GM04504 (cell line): ENCODE measurements around the gene PGAM1.
"Not testable (repeated sequence)": the region's sequence is repeated elsewhere in the genome, so short reads cannot be mapped to it uniquely, and the experiment has no call there.

Experiments
- DNase-seq: peaks from one replicate; pipeline ENCODE4 v3.0.0-alpha.2; 2012; ENCODE audit warnings: low read depth

The PGAM1 gene

GRCh38 chr10:97459111-97459510 is 33.1 kb downstream of the PGAM1 start:
- no peak for DNase-seq

DNA sequence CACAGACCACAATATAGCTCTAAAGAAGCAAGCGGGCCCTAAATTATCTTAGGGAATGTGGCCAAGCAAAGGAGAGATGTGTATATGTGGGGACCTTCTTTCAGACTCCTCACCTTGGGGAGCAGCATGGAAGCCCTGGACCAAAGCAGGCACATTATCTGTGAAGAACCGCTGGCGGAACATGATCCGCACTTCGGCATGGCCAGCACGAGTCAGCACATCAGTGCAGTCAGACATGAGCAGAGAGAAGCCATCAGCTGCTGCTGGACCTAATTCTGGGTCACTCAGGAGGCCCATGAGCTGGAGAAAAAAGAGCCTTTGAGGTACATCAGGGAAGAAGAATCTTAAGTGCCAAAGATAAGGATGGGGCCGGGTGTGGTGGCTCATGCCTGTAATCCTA is 33.9 kb downstream of the PGAM1 start:
- no peak for DNase-seq

DNA sequence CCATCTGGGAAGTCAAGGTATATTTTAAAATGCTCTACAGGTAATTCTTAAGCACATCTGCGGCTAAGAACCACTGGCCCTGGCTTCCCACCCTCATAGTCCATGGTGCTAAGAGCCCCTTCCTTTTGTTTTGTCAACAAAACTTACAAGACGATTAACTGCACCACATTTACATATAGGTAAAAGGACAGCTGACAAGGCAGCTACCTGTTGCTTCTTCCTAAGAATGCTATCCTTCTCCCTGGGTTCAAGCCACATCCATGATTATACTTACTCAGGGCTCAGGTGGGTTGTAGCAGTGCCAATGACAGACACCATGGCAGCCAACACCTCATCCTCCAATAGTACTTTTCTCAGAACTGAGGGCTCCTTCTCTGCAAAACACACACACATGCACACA is 36.3 kb downstream of the PGAM1 start:
- no peak for DNase-seq

- peak; percentile 73 for DNase-seq
Observed at GRCh38 chr10:97463363-97464132, 37.6 kb downstream of the PGAM1 start.

- DNase-seq, result no peak
Observed at GRCh38 chr10:97464226-97464625, 38.2 kb downstream of the PGAM1 start.

GRCh38 chr10:97465982-97466381 is 40.0 kb downstream of the PGAM1 start:
- DNase-seq, result no peak

GRCh38 chr10:97466755-97467154 is 40.8 kb downstream of the PGAM1 start:
- DNase-seq, result no peak

DNA sequence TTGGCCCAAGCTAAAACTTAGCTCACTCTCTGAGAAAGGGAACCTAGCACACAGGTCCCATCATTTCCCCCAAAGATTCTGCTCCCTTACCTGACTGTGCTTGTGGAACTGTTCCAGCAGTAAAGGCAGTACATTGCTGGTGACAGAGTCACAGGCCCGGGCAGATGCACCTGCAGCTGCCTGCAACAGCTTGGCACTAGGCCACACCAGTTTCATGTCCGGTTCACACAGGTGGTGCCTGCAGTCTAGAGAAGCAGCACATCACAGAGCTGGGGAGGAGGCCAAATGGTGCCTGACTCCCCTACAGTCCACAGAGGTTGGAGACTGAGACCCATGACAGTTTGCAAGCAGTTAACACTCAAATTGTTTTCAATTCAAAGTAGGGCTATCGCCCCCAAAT is 42.2 kb downstream of the PGAM1 start:
- no peak for DNase-seq

DNA sequence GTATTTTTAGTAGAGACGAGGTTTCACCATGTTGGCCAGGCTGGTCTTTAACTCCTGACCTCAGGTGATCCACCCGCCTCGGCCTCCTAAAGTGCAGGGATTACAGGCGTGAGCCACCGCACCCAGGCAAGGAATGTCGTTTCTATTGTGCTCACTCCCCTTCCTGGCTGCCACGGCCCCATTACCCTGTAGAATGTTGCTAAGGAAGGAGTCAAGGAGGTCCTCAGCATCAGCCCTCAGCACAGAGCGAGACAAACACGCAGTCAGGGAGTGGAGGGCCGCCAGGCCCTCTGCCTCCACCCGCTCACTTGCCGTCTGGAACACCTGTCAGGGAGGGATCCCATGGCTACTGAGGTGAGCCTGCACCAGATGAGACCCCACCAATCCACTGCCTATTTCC is 42.8 kb downstream of the PGAM1 start:
- DNase-seq, result not testable (repeated sequence)

- no peak for DNase-seq
Observed at GRCh38 chr10:97474918-97475317, 48.9 kb downstream of the PGAM1 start.

- DNase-seq, result peak; percentile 56
Observed at GRCh38 chr10:97475936-97476594, 50.1 kb downstream of the PGAM1 start.

DNA sequence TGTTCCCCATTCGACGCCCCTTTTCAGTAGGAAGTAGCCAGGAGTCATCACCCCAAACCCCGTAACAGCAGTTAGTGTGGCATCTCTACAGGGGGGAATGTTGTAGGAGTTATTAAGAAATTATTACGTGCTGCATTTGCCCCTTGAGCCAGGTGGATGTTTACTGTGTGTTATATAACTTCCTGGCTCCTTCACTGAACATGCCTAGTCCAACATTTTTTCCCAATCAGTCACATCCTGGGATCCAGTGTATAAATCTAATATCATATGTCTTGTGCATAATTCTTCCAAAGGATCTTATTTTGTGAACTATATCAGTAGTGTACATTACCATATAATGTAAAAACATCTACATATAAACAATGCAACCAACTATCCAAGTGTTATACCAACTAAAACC is 53.4 kb downstream of the PGAM1 start:
- not testable (repeated sequence) for DNase-seq

- DNase-seq, result no peak
Observed at GRCh38 chr10:97479939-97480338, 53.9 kb downstream of the PGAM1 start.

- DNase-seq, result no peak
Observed at GRCh38 chr10:97481071-97481470, 55.1 kb downstream of the PGAM1 start.

DNA sequence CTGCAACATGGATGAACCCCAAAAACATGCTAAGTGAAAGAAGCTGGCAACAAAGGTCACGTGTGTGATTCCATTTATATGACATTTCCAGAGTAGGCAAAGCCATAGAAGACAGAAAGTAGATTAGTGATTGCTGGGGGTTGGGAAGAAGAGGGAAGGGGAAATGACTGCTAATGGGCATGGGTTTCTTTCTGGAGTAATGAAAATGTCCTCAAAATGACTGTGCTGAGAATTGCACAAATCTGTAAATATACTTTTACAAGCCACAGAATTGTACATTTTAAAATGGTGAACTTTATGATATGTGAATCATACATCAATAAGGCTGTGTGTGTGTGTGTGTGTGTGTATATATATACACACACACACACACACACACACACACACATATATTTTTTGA is 56.4 kb downstream of the PGAM1 start:
- no peak for DNase-seq
